ENCODE results near the gene LSM4.
A peak's percentile ranks its signal among the peaks of the same experiment; 100 is the strongest.

LSM4 gene

GRCh38 chr19:18274219-18274780 lies 48.6 kb downstream of the LSM4 start, which contains the start of gene IQCN:
IQCN (minus strand) TSS chr19:18274452; CDS start chr19:18269478, 4,974 bp downstream.
- DNase-seq: peak; percentile 29

- no peak for DNase-seq
Measured at GRCh38 chr19:18273561-18274218, 49.2 kb downstream of the LSM4 start.

GRCh38 chr19:18271433-18271841 lies 51.4 kb downstream of the LSM4 start:
- DNase-seq: no peak

GRCh38 chr19:18270326-18270725 lies 52.5 kb downstream of the LSM4 start:
- DNase-seq: no peak

GRCh38 chr19:18269070-18269723 lies 53.7 kb downstream of the LSM4 start:
- DNase-seq: no peak

GRCh38 chr19:18266771-18267686 lies 55.8 kb downstream of the LSM4 start:
- no peak for DNase-seq

GRCh38 chr19:18265582-18265981 lies 57.3 kb downstream of the LSM4 start:
- DNase-seq: no peak

GRCh38 chr19:18264971-18265540 lies 57.8 kb downstream of the LSM4 start:
- DNase-seq: no peak

- DNase-seq: no peak
Measured at GRCh38 chr19:18264137-18264854, 58.6 kb downstream of the LSM4 start.

GRCh38 chr19:18263324-18264136 lies 59.3 kb downstream of the LSM4 start:
- DNase-seq: no peak

- no peak for DNase-seq
Measured at GRCh38 chr19:18262917-18263316, 60.0 kb downstream of the LSM4 start.

GRCh38 chr19:18262144-18262543 lies 60.7 kb downstream of the LSM4 start:
- DNase-seq: no peak

GRCh38 chr19:18261474-18261873 lies 61.4 kb downstream of the LSM4 start:
- DNase-seq: no peak

- DNase-seq: no peak
Measured at GRCh38 chr19:18259893-18260292, 63.0 kb downstream of the LSM4 start.

- no peak for DNase-seq
Measured at GRCh38 chr19:18257503-18258470, 65.1 kb downstream of the LSM4 start.
